GM12878 (cell line): ENCODE measurements around the gene M1AP. TPM values are rescaled to one million over a fixed set of nuclear protein-coding genes. Genes with fewer than 3 reads are reported as not detected.

Source experiments
- BCL11A ChIP-seq: IDR thresholded peaks from 2 replicates; pipeline ENCODE4 v1.6.1; 2011; ENCODE audit warnings: low read depth, low read length
- BCLAF1 ChIP-seq: fragments of 450-650 bp; IDR thresholded peaks from 2 replicates; pipeline ENCODE4 v1.6.1; 2017; ENCODE audit warnings: antibody characterized with exemption, mild to moderate bottlenecking, moderate library complexity
- CBFB ChIP-seq: IDR thresholded peaks from 2 replicates; pipeline ENCODE4 v1.6.1; 2016; ENCODE audit warnings: antibody characterized with exemption, low read depth
- CREM ChIP-seq: IDR thresholded peaks from 2 replicates; pipeline ENCODE4 v1.6.1; 2014; ENCODE audit warnings: antibody characterized with exemption, low read depth
- ETV6 ChIP-seq, 2 experiments: fragments of 450-650 bp in 1 of 2; IDR thresholded peaks in 1 of 2; conservative IDR thresholded peaks in 1 of 2; 2 replicates each; pipeline ENCODE4 v1.6.1; 2014; ENCODE audit warnings: antibody characterized with exemption in 1 of 2, borderline replicate concordance in 1 of 2, low read depth in 1 of 2, mild to moderate bottlenecking in 1 of 2, moderate library complexity in 1 of 2
- GATAD2B ChIP-seq: fragments of 450-650 bp; conservative IDR thresholded peaks from 2 replicates; pipeline ENCODE4 v1.6.1; 2017; ENCODE audit warnings: low read depth, mild to moderate bottlenecking, moderate library complexity
- HDAC2 ChIP-seq: fragments of 200-600 bp; sonication (generic); IDR thresholded peaks from 2 replicates; pipeline ENCODE4 v1.6.1; 2017
- JUNB ChIP-seq: IDR thresholded peaks from 2 replicates; pipeline ENCODE4 v1.6.1; 2016; ENCODE audit warnings: antibody characterized with exemption, mild to moderate bottlenecking
- LARP7 ChIP-seq: fragments of 450-650 bp; IDR thresholded peaks from 2 replicates; pipeline ENCODE4 v1.6.1; 2017; ENCODE audit warnings: mild to moderate bottlenecking
- NBN ChIP-seq: fragments of 450-650 bp; IDR thresholded peaks from 2 replicates; pipeline ENCODE4 v1.6.1; 2016
- PAX5 ChIP-seq: IDR thresholded peaks from 2 replicates; pipeline ENCODE4 v1.6.1; 2011; ENCODE audit warnings: low read depth, low read length, borderline replicate concordance
- POLR2AphosphoS5 ChIP-seq: IDR thresholded peaks from 2 replicates; pipeline ENCODE4 v1.6.1; 2011; ENCODE audit warnings: mild to moderate bottlenecking, low read length, inconsistent platforms
- POU2F2 ChIP-seq: IDR thresholded peaks from 3 replicates; pipeline ENCODE4 v1.6.1; 2011; ENCODE audit warnings: low read depth, mild to moderate bottlenecking, low read length, borderline replicate concordance
- SMAD5 ChIP-seq: IDR thresholded peaks from 2 replicates; pipeline ENCODE4 v1.6.1; 2016; ENCODE audit warnings: antibody characterized with exemption, low read depth
- SMARCA5 ChIP-seq: fragments of 450-650 bp; IDR thresholded peaks from 2 replicates; pipeline ENCODE4 v1.6.1; 2017; ENCODE audit warnings: mild to moderate bottlenecking
- SRF ChIP-seq, 2 experiments: IDR thresholded peaks; 2 replicates each; pipeline ENCODE4 v1.6.1; 2011; ENCODE audit warnings: low read depth in 2 of 2, low read length in 2 of 2, mild to moderate bottlenecking in 1 of 2, moderate library complexity in 1 of 2
- SUZ12 ChIP-seq: fragments of 200-600 bp; sonication (generic); IDR thresholded peaks from one replicate; pipeline ENCODE4 v1.6.1; 2018; ENCODE audit warnings: antibody characterized with exemption, mild to moderate bottlenecking; ENCODE audit not compliant: unreplicated experiment
- TAF1 ChIP-seq: IDR thresholded peaks from 2 replicates; pipeline ENCODE4 v1.6.1; 2011; ENCODE audit warnings: mild to moderate bottlenecking, low read depth, low read length, borderline replicate concordance
- TCF3 ChIP-seq: IDR thresholded peaks from 2 replicates; pipeline ENCODE4 v1.6.1; 2012; ENCODE audit warnings: low read depth, mild to moderate bottlenecking, low read length, borderline replicate concordance; ENCODE audit not compliant: insufficient read depth
- YBX1 ChIP-seq: fragments of 450-650 bp; IDR thresholded peaks from 2 replicates; pipeline ENCODE4 v1.6.1; 2016; ENCODE audit warnings: antibody characterized with exemption
- YY1 ChIP-seq: IDR thresholded peaks from 2 replicates; pipeline ENCODE4 v1.6.1; 2011; ENCODE audit warnings: low read depth, mild to moderate bottlenecking, low read length
- ZNF217 ChIP-seq: fragments of 450-650 bp; IDR thresholded peaks from 2 replicates; pipeline ENCODE4 v1.6.1; 2017; ENCODE audit warnings: antibody characterized with exemption, mild to moderate bottlenecking
- ZNF384 ChIP-seq: IDR thresholded peaks from 2 replicates; pipeline ENCODE4 v1.6.1; 2012; ENCODE audit warnings: low read depth, mild to moderate bottlenecking, low read length, improper control_type of control experiment, borderline replicate concordance
- polyA plus RNA-seq, 11 experiments: library from polyadenylated mRNA; depleted of rRNA in 4 of 11; unstranded in 6 of 11; stranded (reverse) in 5 of 11; fragments of >200 nt; fragmentation: Nextera tagmentation in 4 of 11; fragmentation: Illumina TruSeq in 1 of 11; extraction: Ambion mirVana in 4 of 11; extraction: Trizol in 1 of 11; gene quantifications; 1 replicate in 1 of 11; 2 replicates in 10 of 11; pipeline versions ENCODE4 v1.2.1 to v1.2.3, GENCODE V29; 2011 to 2016; ENCODE audit warnings: inconsistent platforms in 2 of 11, missing spikeins in 2 of 11, low read depth in 1 of 11
- total RNA-seq, 4 experiments: library from RNA; depleted of rRNA in 3 of 4; stranded (reverse); fragments of >200 nt in 3 of 4; fragmentation: Illumina TruSeq in 1 of 4; extraction: Trizol in 1 of 4; gene quantifications; 2 replicates each; pipeline versions ENCODE4 v1.2.1 to v1.2.3, GENCODE V29; 2013 to 2021
- TF ChIP-seq, protein P1 (sequence below): fragments of 450-650 bp; IDR thresholded peaks from 2 replicates; pipeline ENCODE4 v1.6.1; 2017; ENCODE audit warnings: low read depth, mild to moderate bottlenecking, moderate library complexity

Gene M1AP
- total and polyA plus RNA-seq, 10 of the 15 experiments (the other 5 are each of a cell fraction or from before 2014, with no cell fraction given): 0.04 to 0.32 (median 0.16) TPM; not detected in 4

DNA sequence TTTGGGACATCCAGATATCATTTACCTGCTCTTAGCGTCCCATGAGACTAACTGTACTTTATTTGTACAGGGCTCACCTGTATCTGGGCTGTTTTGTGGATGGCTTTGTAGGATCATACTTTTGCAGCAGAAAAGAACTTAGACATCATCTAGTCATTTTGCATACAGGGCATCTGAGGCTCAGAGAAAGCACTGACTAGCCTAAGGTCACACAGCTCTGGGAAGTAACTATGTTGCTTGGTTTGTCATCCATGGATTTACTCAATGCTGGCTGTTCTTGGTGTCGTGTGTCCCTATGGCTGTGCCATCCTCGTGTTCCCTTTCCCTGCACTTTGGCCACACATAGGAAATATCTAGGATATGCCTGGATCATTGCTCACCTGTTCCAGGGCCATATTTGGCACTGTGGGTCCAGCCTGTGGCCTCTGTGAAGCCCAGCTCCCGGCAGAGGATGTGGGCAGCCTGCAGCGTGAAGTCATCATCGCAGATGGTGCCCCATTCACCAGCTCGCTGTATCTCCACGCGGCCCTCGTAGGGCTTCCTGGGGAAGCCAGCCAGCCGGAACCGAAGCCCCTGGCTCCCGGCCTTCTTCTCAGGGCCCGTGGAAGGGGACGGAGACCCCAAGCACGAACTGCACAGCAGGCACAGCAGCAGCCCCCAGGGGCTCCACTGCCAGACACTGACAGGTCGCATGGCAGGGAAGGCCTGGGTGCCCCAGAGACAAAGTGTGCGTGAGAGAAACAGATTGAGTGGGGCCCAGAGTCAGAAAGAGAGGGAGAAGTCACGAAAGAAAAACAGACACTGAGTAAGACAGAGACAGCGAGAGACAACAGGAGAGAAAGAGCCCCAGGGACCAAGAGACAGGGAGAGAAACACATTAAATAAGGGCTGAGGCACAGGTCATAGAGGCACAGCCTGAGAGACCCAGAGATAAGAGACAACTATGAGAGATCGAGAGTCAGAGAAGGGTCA lies 95.9 kb downstream of the M1AP start (continued):
- TF ChIP-seq SUZ12: no peak
- TF ChIP-seq YY1: 0 out of 2 replicates have a peak, but pooled peaks have one; percentile 2
- peak; percentile 92 for TF ChIP-seq PAX5
- no peak; the same call in 1 of the 2 replicates for TF ChIP-seq POLR2AphosphoS5
- TF ChIP-seq HDAC2: no peak
- TF ChIP-seq TAF1: 0 out of 2 replicates have a peak, but pooled peaks have one; percentile 11
- 0 out of 4 replicates have a peak, but pooled peaks of 1 of the 2 experiments have one; percentile 53 for TF ChIP-seq ETV6 (conservative IDR thresholded peaks at IDR 0.05 in 1 of 2, IDR thresholded peaks at IDR 0.05 in 1 of 2; ENCODE audit: borderline replicate concordance in 1 of 2, low read depth in 1 of 2)
- no peak for TF ChIP-seq ZNF384
- TF ChIP-seq, protein P1, sequence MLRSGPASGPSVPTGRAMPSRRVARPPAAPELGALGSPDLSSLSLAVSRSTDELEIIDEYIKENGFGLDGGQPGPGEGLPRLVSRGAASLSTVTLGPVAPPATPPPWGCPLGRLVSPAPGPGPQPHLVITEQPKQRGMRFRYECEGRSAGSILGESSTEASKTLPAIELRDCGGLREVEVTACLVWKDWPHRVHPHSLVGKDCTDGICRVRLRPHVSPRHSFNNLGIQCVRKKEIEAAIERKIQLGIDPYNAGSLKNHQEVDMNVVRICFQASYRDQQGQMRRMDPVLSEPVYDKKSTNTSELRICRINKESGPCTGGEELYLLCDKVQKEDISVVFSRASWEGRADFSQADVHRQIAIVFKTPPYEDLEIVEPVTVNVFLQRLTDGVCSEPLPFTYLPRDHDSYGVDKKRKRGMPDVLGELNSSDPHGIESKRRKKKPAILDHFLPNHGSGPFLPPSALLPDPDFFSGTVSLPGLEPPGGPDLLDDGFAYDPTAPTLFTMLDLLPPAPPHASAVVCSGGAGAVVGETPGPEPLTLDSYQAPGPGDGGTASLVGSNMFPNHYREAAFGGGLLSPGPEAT: 0 out of 2 replicates have a peak, but pooled peaks have one; percentile 33
- peak; percentile 38; the same call in 1 of the 2 replicates for TF ChIP-seq ZNF217
- peak; percentile 58; the same call in 1 of the 2 replicates for TF ChIP-seq TCF3
- peak in 1 of 2 experiments; percentile 55; a peak in 1 of 4 replicates for TF ChIP-seq SRF (IDR thresholded peaks at IDR 0.05; ENCODE audit: low read depth in 2 of 2, low read length in 2 of 2)
- 0 out of 3 replicates have a peak, but pooled peaks have one; percentile 9 for TF ChIP-seq POU2F2
- no peak for TF ChIP-seq NBN
- TF ChIP-seq JUNB: peak; percentile 60; the same call in 1 of the 2 replicates
- TF ChIP-seq CREM: peak; percentile 57; the same call in 1 of the 2 replicates
- TF ChIP-seq LARP7: 0 out of 2 replicates have a peak, but pooled peaks have one; percentile 46
- TF ChIP-seq CBFB: 0 out of 2 replicates have a peak, but pooled peaks have one; percentile 19
- TF ChIP-seq SMAD5: peak; percentile 39; the same call in 1 of the 2 replicates
- no peak for TF ChIP-seq YBX1
- TF ChIP-seq BCL11A: peak; percentile 43; the same call in 1 of the 2 replicates
- TF ChIP-seq GATAD2B: peak; percentile 71; the same call in 1 of the 2 replicates
- peak; percentile 95 for TF ChIP-seq SMARCA5
- TF ChIP-seq BCLAF1: no peak
